Activated CD4-positive, alpha-beta T cell treated with anti-CD3 and anti-CD28 coated beads, Interleukin-2, amount 50 U/mL, for 1 hour (primary cell): Measurements from ENCODE around the gene CPED1.
A peak's percentile ranks its signal among the peaks of the same experiment; 100 is the strongest.
"Not testable (repeated sequence)": the region's sequence is repeated elsewhere in the genome, so short reads cannot be mapped to it uniquely, and the experiment has no call there.

ENCODE experiments used
- DNase-seq: peaks from one replicate; pipeline ENCODE4 v3.0.0-alpha.2; 2020

The CPED1 gene

GRCh38 chr7:120981888-120982615 is 6.5 kb upstream of the CPED1 start:
- no peak for DNase-seq

GRCh38 chr7:120983592-120983991 is 4.9 kb upstream of the CPED1 start:
- not testable (repeated sequence) for DNase-seq

GRCh38 chr7:120984406-120984805 is 4.1 kb upstream of the CPED1 start:
- no peak for DNase-seq

- no peak for DNase-seq
These were observed 3.3 kb upstream of the CPED1 start for GRCh38 chr7:120985130-120985758.

GRCh38 chr7:120985839-120986238 is 2.7 kb upstream of the CPED1 start:
- DNase-seq: no peak

- DNase-seq: no peak
These were observed 1.9 kb upstream of the CPED1 start for GRCh38 chr7:120986650-120987049.

- no peak for DNase-seq
These were observed 1.2 kb upstream of the CPED1 start for GRCh38 chr7:120987280-120987679.

- peak; percentile 86 for DNase-seq
These were observed 574 bp upstream of the CPED1 start for GRCh38 chr7:120987683-120988590.

GRCh38 chr7:120989257-120990220 is 1.0 kb downstream of the CPED1 start:
- DNase-seq: no peak

- DNase-seq: no peak
These were observed 2.1 kb downstream of the CPED1 start for GRCh38 chr7:120990468-120991118.

- DNase-seq: no peak
These were observed 2.6 kb downstream of the CPED1 start for GRCh38 chr7:120991161-120991560.

- DNase-seq: no peak
These were observed 3.1 kb downstream of the CPED1 start for GRCh38 chr7:120991581-120991980.

- DNase-seq: no peak
These were observed 3.9 kb downstream of the CPED1 start for GRCh38 chr7:120992272-120992964.

- no peak for DNase-seq
These were observed 4.5 kb downstream of the CPED1 start for GRCh38 chr7:120992965-120993494.

GRCh38 chr7:120993553-120994191 is 5.2 kb downstream of the CPED1 start:
- DNase-seq: no peak

GRCh38 chr7:120994512-120995410 is 6.2 kb downstream of the CPED1 start:
- DNase-seq: no peak

- no peak for DNase-seq
These were observed 7.1 kb downstream of the CPED1 start for GRCh38 chr7:120995654-120996053.

GRCh38 chr7:120996333-120996987 is 7.9 kb downstream of the CPED1 start:
- DNase-seq: peak; percentile 35

- no peak for DNase-seq
These were observed 8.5 kb downstream of the CPED1 start for GRCh38 chr7:120996988-120997345.
